IMR-90 (cell line): Measurements from ENCODE around the gene CDKN1A.

Source experiments
- BHLHE40 ChIP-seq: fragments of 150-350 bp; IDR thresholded peaks from 2 replicates; pipeline ENCODE4 v1.6.1; 2016; ENCODE audit warnings: mild to moderate bottlenecking, low read depth, low read length
- CHD1 ChIP-seq: IDR thresholded peaks from 2 replicates; pipeline ENCODE4 v1.6.1; 2012; ENCODE audit warnings: low read depth, low read length, improper control_type of control experiment
- CTCF ChIP-seq: conservative IDR thresholded peaks from 2 replicates; pipeline ENCODE4 v1.5.1; 2012; ENCODE audit warnings: mild to moderate bottlenecking, low read depth, low read length, improper control_type of control experiment
- MAFK ChIP-seq: IDR thresholded peaks from 2 replicates; pipeline ENCODE4 v1.6.1; 2012; ENCODE audit warnings: low read depth, low read length, improper control_type of control experiment
- NFE2L2 ChIP-seq: fragments of 150-350 bp; IDR thresholded peaks from 2 replicates; pipeline ENCODE4 v1.6.1; 2016; ENCODE audit warnings: low read depth, mild to moderate bottlenecking, low read length
- POLR2A ChIP-seq: IDR thresholded peaks from 2 replicates; pipeline ENCODE4 v1.6.1; 2012; ENCODE audit warnings: mild to moderate bottlenecking, low read depth, low read length
- RAD21 ChIP-seq: IDR thresholded peaks from 2 replicates; pipeline ENCODE4 v1.6.1; 2012; ENCODE audit warnings: low read length, improper control_type of control experiment
- RCOR1 ChIP-seq: IDR thresholded peaks from 2 replicates; pipeline ENCODE4 v1.6.1; 2012; ENCODE audit warnings: mild to moderate bottlenecking, low read length, improper control_type of control experiment; ENCODE audit not compliant: insufficient replicate concordance
- RFX5 ChIP-seq: IDR thresholded peaks from 2 replicates; pipeline ENCODE4 v1.8.0; 2012; ENCODE audit warnings: low read depth, mild to moderate bottlenecking, low read length, moderate library complexity
- SMC3 ChIP-seq: fragments of 150-350 bp; IDR thresholded peaks from 2 replicates; pipeline ENCODE4 v1.6.1; 2016; ENCODE audit warnings: low read depth, mild to moderate bottlenecking, antibody characterized with exemption, low read length, moderate library complexity
- USF2 ChIP-seq: fragments of 150-350 bp; IDR thresholded peaks from 2 replicates; pipeline ENCODE4 v1.6.1; 2017; ENCODE audit warnings: mild to moderate bottlenecking, antibody characterized with exemption, low read length, low read depth

- TF ChIP-seq CTCF, result no peak
- TF ChIP-seq BHLHE40, result no peak
- TF ChIP-seq USF2, result no peak
- TF ChIP-seq POLR2A, result no peak
- TF ChIP-seq RCOR1, result no peak
- no peak for TF ChIP-seq RFX5
- no peak for TF ChIP-seq MAFK
- TF ChIP-seq RAD21, result no peak
- no peak for TF ChIP-seq CHD1
- TF ChIP-seq NFE2L2, result no peak
- TF ChIP-seq SMC3, result no peak
Observed at GRCh38 chr6:36702656-36703055, 24.1 kb downstream of the CDKN1A start.
